Small intestine (tissue), 7 donors: ENCODE data around the gene VAC14. TPM values are rescaled to one million over a fixed set of nuclear protein-coding genes. Genes with fewer than 3 reads are reported as not detected.
"Not testable (repeated sequence)": the region's sequence is repeated elsewhere in the genome, so short reads cannot be mapped to it uniquely, and the experiment has no call there.

ENCODE experiments used
- DNase-seq, 2 donors: peaks; one replicate each; pipeline versions ENCODE4 v3.0.0 to v3.0.0-alpha.2; 2013
- FAIRE-seq: peaks from 2 replicates; lab custom pipeline; 2012; peaks lifted over from hg19 to GRCh38; lab: Jason Lieb, UNC
- H3K27ac ChIP-seq, 3 donors: one replicate each; pipeline ENCODE4 v1.5.1; 2013; ENCODE audit warnings: low read length in 2 of 3, mild to moderate bottlenecking in 2 of 3, control low read depth in 1 of 3, inconsistent platforms in 1 of 3, low read depth in 1 of 3, moderate library complexity in 1 of 3
- H3K27me3 ChIP-seq, 3 donors: one replicate each; pipeline ENCODE4 v1.6.1; 2013; ENCODE audit warnings: low read length in 3 of 3, inconsistent platforms in 1 of 3; ENCODE audit not compliant: control insufficient read depth in 3 of 3, insufficient read depth in 3 of 3
- H3K36me3 ChIP-seq, 3 donors: one replicate each; pipeline ENCODE4 v1.6.1; 2013; ENCODE audit warnings: low read length in 3 of 3, inconsistent platforms in 1 of 3, low read depth in 1 of 3, mild to moderate bottlenecking in 1 of 3, moderate library complexity in 1 of 3; ENCODE audit not compliant: control insufficient read depth in 3 of 3, insufficient read depth in 2 of 3
- H3K4me1 ChIP-seq, 3 donors: one replicate each; pipeline ENCODE4 v1.6.1; 2013; ENCODE audit warnings: low read length in 2 of 3, inconsistent platforms in 1 of 3, low read depth in 1 of 3, mild to moderate bottlenecking in 1 of 3, moderate library complexity in 1 of 3; ENCODE audit not compliant: control insufficient read depth in 3 of 3, insufficient read depth in 2 of 3
- H3K4me3 ChIP-seq, 3 donors: one replicate each; pipeline ENCODE4 v1.5.1; 2013; ENCODE audit warnings: low read length in 3 of 3, control low read depth in 1 of 3, inconsistent platforms in 1 of 3, low read depth in 1 of 3, mild to moderate bottlenecking in 1 of 3, moderate library complexity in 1 of 3
- H3K9me3 ChIP-seq, 2 donors: one replicate each; pipeline ENCODE4 v1.6.1; 2013; ENCODE audit warnings: low read depth in 1 of 2, low read length in 1 of 2; ENCODE audit not compliant: control insufficient read depth in 2 of 2, insufficient read depth in 1 of 2
- WGBS, 3 donors: extraction: QIAGEN DNeasy Blood & Tissue Kit; methylation state at CpG; one replicate each; pipeline ENCODE4 v1.1.7; 2013; 5-methylcytosine and 5-hydroxymethylcytosine counted together
- polyA plus RNA-seq, 4 donors: library from polyadenylated mRNA; stranded (reverse) in 3 of 4; unstranded in 1 of 4; fragments of 200-250 nt in 3 of 4; fragments of 120-200 nt in 1 of 4; gene quantifications; one replicate each; pipeline versions ENCODE4 v1.2.1 to v1.2.3, GENCODE V29; 2013
- donor health status: healthy with polysubstance abuse.
- donor health status: control.
- donor health status: control.
- donor health status: Bipolar disorder and iron deficiency.
- donor health status: healthy.

The VAC14 gene
- polyA plus RNA-seq, 4 donors = 26.6 to 38.7 (median 32.0) TPM

DNA sequence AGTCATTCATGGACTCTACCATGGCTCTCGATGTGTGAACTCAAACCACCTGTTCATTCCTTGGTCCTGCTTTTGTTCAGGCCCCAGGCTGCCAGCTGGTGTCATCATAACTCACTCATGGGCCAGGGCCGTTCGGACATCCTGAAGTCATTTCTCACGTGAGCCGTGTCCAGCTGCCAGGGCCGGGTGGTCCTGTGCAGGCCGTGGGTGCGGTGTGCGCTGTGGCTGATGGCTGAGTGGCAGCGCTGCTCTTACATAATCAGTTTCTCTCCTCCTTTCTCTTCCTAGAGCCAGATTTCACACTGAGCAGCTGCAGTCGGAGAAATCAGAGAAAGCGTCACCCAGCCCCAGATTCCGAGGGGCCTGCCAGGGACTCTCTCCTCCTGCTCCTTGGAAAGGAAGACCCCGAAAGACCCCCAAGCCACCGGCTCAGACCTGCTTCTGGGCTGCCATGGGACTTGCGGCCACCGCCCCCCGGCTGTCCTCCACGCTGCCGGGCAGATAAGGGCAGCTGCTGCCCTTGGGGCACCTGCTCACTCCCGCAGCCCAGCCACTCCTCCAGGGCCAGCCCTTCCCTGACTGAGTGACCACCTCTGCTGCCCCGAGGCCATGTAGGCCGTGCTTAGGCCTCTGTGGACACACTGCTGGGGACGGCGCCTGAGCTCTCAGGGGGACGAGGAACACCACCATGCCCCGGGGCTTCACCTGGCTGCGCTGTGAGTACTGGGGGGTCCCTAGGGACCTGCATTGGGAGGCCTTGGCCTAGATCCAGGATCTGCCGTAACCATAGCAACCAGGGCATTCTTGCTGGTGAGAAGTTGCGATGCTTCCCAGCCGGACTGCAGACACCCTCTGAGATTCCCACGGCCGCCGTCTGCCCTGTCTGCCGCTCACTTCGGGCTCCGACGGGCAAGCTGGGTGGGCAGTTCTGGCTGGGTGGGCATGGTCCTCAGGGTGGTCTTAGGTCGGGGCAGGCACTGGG, 154.4 kb downstream of the VAC14 start, which contains the start of gene IL34:
Gene IL34 (plus strand): TSS at position 300 of the 982 bp plus-strand sequence. CDS start 389 bp downstream, at position 689.
- H3K27me3 ChIP-seq = no peaks in the 10 kb centered on the region
- H3K36me3 ChIP-seq = peaks cover 0 to 30% (median 0%) of the 10 kb centered on the region in 3 donors
- H3K9me3 ChIP-seq = no peaks in the 10 kb centered on the region
- WGBS, 3 donors = 80 to 85% (median 83%) methylated on average over 39 of the region's 39 CpGs
- no peak for FAIRE-seq
- H3K27ac ChIP-seq = no peak within 1 kb of the TSS
- H3K4me1 ChIP-seq = no peaks in the 10 kb centered on the region
- H3K4me3 ChIP-seq = no peak within 1 kb of the TSS
- DNase-seq = no peak

DNA sequence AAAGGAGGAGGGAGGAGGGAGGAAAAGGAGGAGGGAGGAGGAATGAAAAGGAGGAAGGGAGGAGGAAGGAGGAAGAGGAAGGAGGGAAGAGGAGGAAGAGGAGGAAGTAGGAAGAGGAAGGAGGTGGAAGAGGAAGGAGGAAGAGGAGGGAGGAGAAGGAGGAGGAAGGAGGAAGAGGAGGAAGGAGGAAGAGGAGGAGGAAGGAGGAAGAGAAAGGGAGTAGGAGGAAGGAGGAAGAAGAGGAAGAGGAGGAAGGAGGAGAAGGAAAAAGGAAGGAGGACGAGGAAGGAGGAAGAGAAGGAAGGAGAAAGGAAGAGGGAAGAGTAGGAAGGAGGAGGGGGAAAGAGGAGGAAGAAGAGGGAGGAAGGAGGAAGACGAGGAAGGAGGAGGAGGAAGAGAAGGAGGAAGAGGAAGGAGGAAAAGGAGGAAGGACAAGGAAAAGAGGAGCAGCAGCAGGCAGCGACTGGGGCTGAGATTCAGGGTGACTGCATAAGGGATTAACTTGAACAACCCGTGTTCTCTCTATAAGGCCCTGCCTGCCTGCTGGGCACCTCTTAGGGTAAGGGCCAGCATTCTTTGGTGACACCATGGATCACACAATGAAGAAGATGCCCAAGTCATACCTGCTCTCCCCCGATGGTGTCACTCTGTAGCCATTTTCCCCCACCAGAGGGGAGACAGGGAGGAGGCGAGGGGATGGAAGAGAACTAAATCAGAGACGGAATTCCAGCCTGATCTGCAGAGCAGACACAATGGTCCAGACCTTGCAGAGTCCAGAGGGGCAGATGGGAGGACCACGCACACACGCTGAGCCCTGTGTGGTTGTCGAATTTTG, 156.0 kb downstream of the VAC14 start:
- no peak for DNase-seq
- H3K27ac ChIP-seq = no peak overlapping the region
- no peaks in the 10 kb centered on the region for H3K9me3 ChIP-seq
- H3K4me3 ChIP-seq = no peak overlapping the region
- WGBS, 3 donors = 71 to 79% (median 75%) methylated on average over 10 of the region's 10 CpGs
- peaks cover 0 to 26% (median 0%) of the 10 kb centered on the region in 3 donors for H3K36me3 ChIP-seq
- no peaks in the 10 kb centered on the region for H3K27me3 ChIP-seq
- FAIRE-seq = no peak
- no peaks in the 10 kb centered on the region for H3K4me1 ChIP-seq

DNA sequence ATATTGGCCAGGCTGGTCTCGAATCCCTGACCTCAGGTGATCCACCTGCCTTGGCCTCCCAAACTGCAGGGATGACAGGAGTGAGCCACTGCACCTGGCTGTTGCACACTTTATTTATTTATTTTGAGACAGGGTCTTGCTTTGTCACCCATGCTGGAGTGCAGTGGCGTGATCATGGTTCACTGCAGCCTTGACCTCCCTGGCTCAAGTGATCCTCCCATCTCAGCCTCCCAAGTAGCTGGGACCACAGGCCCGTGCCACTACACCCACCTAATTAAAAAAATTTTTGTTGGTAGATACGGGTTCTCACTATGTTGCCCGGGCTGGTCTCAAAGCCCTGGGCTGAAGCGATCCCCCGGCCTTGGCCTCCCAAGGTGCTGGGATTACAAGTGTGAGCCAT, 157.7 kb downstream of the VAC14 start:
- 78 to 85% (median 81%) methylated on average over 7 of the region's 7 CpGs for WGBS, 3 donors
- not testable (repeated sequence) for FAIRE-seq, H3K4me3 ChIP-seq, H3K27me3 ChIP-seq, H3K4me1 ChIP-seq, DNase-seq, H3K9me3 ChIP-seq, H3K27ac ChIP-seq
- peaks cover 0 to 19% (median 0%) of the 10 kb centered on the region in 3 donors for H3K36me3 ChIP-seq

DNA sequence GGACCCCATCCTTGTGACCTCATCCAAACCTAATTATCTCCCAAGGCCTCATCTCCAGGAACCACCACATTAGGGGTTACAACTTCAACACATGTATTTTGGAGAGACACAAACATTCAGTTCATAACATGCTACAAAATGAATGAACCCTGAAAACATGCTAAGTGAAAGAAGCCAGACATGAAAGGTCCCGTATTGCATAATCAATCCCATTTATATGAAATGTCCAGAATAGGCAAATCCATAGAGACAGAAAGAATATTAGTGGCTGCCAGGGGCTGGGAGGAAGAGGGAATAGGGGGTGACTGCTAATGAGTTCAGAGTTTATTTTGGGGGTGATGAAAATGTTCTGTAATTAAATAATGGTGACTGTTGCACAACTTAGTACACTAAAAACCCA, 158.3 kb downstream of the VAC14 start:
- Histone ChIP-seq H3K27me3 (no peaks in the 10 kb centered on the region), H3K4me1 (no peaks in the 10 kb centered on the region), H3K9me3 (no peaks in the 10 kb centered on the region), H3K4me3 (no peak overlapping the region), H3K36me3 (peaks cover 0 to 15% (median 0%) of the 10 kb centered on the region in 3 donors), H3K27ac (no peak overlapping the region)
- 71 to 94% (median 90%) methylated on average over 1 of the region's 1 CpG for WGBS, 3 donors
- no peak for DNase-seq
- no peak for FAIRE-seq

DNA sequence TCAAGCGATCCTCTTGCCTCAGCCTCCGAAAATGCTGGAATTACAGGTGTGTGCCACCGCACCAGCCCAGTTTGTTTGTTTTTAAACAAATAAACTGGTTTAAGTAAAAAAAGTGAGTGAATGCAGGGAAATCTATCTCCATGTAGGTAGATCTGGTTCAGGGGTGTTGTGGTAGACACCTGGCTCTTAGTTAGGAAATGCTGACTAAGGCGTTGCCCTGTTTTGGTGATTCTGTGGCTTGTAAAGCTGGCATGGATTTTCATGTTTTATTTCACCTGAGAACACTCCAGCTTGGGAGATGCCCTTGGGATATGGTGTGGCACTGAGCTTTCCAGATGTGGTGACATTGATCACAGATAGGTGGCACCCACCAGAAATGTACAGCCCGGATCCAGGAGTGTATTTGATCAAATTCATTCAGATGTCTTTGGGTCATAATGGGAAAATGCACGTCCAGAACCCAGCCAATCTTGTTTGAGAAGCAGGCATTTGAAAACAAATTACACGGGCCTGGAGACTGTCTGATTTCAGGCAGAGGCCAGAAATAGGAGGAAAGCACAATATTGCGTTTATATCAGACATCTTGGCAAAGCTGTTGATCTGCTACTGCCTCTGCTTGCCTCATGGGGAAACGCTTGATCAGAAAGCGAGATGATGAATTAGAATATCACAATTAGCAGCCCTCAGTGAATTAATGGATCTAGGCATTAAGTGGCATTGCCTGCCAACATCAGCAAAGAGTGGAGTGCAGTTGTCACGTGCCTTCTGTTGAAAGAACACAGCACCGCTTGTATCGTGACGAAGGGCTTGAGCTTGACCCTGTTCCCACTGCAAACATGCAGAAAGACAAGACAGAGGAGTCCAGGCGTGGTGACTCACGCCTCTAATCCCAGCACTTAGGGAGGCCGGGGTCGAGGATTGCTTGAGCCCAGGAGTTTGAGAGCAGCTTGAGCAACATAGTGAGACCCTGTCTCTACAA, 161.9 kb downstream of the VAC14 start:
- no peaks in the 10 kb centered on the region for H3K4me1 ChIP-seq
- WGBS, 3 donors = 62 to 72% (median 66%) methylated on average over 18 of the region's 18 CpGs
- H3K9me3 ChIP-seq = no peaks in the 10 kb centered on the region
- no peak for DNase-seq
- no peak overlapping the region for H3K4me3 ChIP-seq
- H3K27ac ChIP-seq = peak overlapping the region in 1 of 3 donors; percentile 29
- no peaks in the 10 kb centered on the region for H3K27me3 ChIP-seq
- FAIRE-seq = no peak
- peaks cover 0 to 3% (median 0%) of the 10 kb centered on the region in 3 donors for H3K36me3 ChIP-seq

Other genes with a start within 250 kb of the VAC14 start
- 10 to 100 TPM in 1 of 4 donors, 1 to 10 TPM in 2, not detected in 1; 1.5 to 25.2 (median 6.5) TPM for gene IL34, start 154.6 kb downstream of the VAC14 start, polyA plus RNA-seq
- 10 to 100 TPM in 2 of 4 donors, 1 to 10 TPM in 2; 2.9 to 15.2 (median 11.0) TPM for gene MTSS2, start 115.1 kb downstream of the VAC14 start, polyA plus RNA-seq